IPS DF 4.7 (cell line): ENCODE measurements around the gene KCNK1.
"Not testable (repeated sequence)": the region's sequence is repeated elsewhere in the genome, so short reads cannot be mapped to it uniquely, and the experiment has no call there.

Experiments used
- DNase-seq: peaks from one replicate; pipeline ENCODE4 v3.0.0-alpha.2; 2013; ENCODE audit warnings: low spot score; ENCODE audit errors: extremely low read depth

Gene KCNK1

GRCh38 chr1:233665575-233666270 is 51.8 kb downstream of the KCNK1 start:
- no peak for DNase-seq

- no peak for DNase-seq
Measured at GRCh38 chr1:233667741-233668140, 53.8 kb downstream of the KCNK1 start.

- no peak for DNase-seq
Measured at GRCh38 chr1:233668146-233668724, 54.3 kb downstream of the KCNK1 start.

- DNase-seq, result no peak
Measured at GRCh38 chr1:233668725-233669294, 54.9 kb downstream of the KCNK1 start.

GRCh38 chr1:233670363-233670762 is 56.5 kb downstream of the KCNK1 start:
- DNase-seq, result not testable (repeated sequence)

- DNase-seq, result no peak
Measured at GRCh38 chr1:233671286-233671685, 57.4 kb downstream of the KCNK1 start.

GRCh38 chr1:233672732-233673131 is 58.8 kb downstream of the KCNK1 start:
- DNase-seq, result no peak

GRCh38 chr1:233673261-233673946 is 59.5 kb downstream of the KCNK1 start:
- no peak for DNase-seq

- no peak for DNase-seq
Measured at GRCh38 chr1:233673947-233674431, 60.1 kb downstream of the KCNK1 start.

GRCh38 chr1:233675446-233675845 is 61.5 kb downstream of the KCNK1 start:
- DNase-seq, result no peak

GRCh38 chr1:233675893-233676292 is 62.0 kb downstream of the KCNK1 start:
- DNase-seq, result no peak

- no peak for DNase-seq
Measured at GRCh38 chr1:233677690-233678354, 63.9 kb downstream of the KCNK1 start.

GRCh38 chr1:233679030-233679429 is 65.1 kb downstream of the KCNK1 start:
- DNase-seq, result no peak

GRCh38 chr1:233679591-233680373 is 65.9 kb downstream of the KCNK1 start:
- no peak for DNase-seq

- DNase-seq, result no peak
Measured at GRCh38 chr1:233681285-233681684, 67.4 kb downstream of the KCNK1 start.

GRCh38 chr1:233686653-233687052 is 72.7 kb downstream of the KCNK1 start:
- DNase-seq, result not testable (repeated sequence)

- DNase-seq, result no peak
Measured at GRCh38 chr1:233689017-233689747, 75.3 kb downstream of the KCNK1 start.

GRCh38 chr1:233689748-233690254 is 75.9 kb downstream of the KCNK1 start:
- no peak for DNase-seq

GRCh38 chr1:233695901-233696300 is 82.0 kb downstream of the KCNK1 start:
- no peak for DNase-seq

GRCh38 chr1:233700338-233700737 is 86.4 kb downstream of the KCNK1 start:
- no peak for DNase-seq
